MCF 10A (cell line): Measurements from ENCODE around the gene PAQR4. TPM values are rescaled to one million over a fixed set of nuclear protein-coding genes. Genes with fewer than 3 reads are reported as not detected.

ENCODE experiments used
- BruUV-seq: library from RNA; stranded (reverse); fragments of 400-500 nt; replicated peaks from 2 replicates; lab custom pipeline; 2021; lab: Mats Ljungman, UMichigan
- CTCF ChIA-PET: fragments of 300-600 bp; sonication (Branson Sonifier 250); formaldehyde crosslinking; extraction: SDS; loops from one replicate; lab custom pipeline; 2021; ENCODE audit warnings: antibody characterized with exemption, inconsistent platforms; lab: Yijun Ruan, JAX
- POLR2A ChIA-PET: fragments of 300-600, 350-650 bp; sonication (Branson Sonifier 250); formaldehyde crosslinking; extraction: SDS; loops from one replicate; lab custom pipeline; 2020; ENCODE audit warnings: antibody characterized with exemption, inconsistent platforms; lab: Yijun Ruan, JAX
- DNase-seq: peaks from one replicate; pipeline ENCODE4 v3.0.0-alpha.2; 2018; ENCODE audit not compliant: unreplicated experiment
- H3K27ac Mint-ChIP-seq: one replicate; pipeline ENCODE4 v1.8.0; 2022; ENCODE audit warnings: mild to moderate bottlenecking, low read depth, mixed read lengths; ENCODE audit not compliant: unreplicated experiment
- H3K27me3 Mint-ChIP-seq: one replicate; pipeline ENCODE4 v1.8.0; 2022; ENCODE audit warnings: mixed read lengths; ENCODE audit not compliant: insufficient read depth, unreplicated experiment
- H3K36me3 Mint-ChIP-seq: one replicate; pipeline ENCODE4 v1.8.0; 2022; ENCODE audit warnings: mild to moderate bottlenecking, moderate library complexity, mixed read lengths; ENCODE audit not compliant: insufficient read depth, unreplicated experiment
- H3K4me1 Mint-ChIP-seq: one replicate; pipeline ENCODE4 v1.8.0; 2022; ENCODE audit warnings: mixed read lengths; ENCODE audit not compliant: insufficient read depth, unreplicated experiment
- H3K4me3 Mint-ChIP-seq: one replicate; pipeline ENCODE4 v1.8.0; 2022; ENCODE audit warnings: mild to moderate bottlenecking, moderate library complexity, mixed read lengths; ENCODE audit not compliant: unreplicated experiment
- H3K9me3 Mint-ChIP-seq: one replicate; pipeline ENCODE4 v1.8.0; 2022; ENCODE audit warnings: mixed read lengths; ENCODE audit not compliant: unreplicated experiment
- intact Hi-C: fragments of 100-400 bp; cut with micrococcal nuclease; formaldehyde crosslinking; loops from 2 replicates; pipeline ENCODE4 v1.14.1; 2022
- total RNA-seq: library from RNA; stranded (reverse); gene quantifications from 2 replicates; pipeline ENCODE4 v1.2.3, GENCODE V29; 2022
- TF ChIP-seq, protein P1 (sequence below): fragments of 200-600 bp; IDR thresholded peaks from one replicate; pipeline ENCODE4 v1.8.0; 2022; ENCODE audit warnings: antibody characterized with exemption, mild to moderate bottlenecking; ENCODE audit not compliant: unreplicated experiment

Gene PAQR4
- total RNA-seq, 1 experiment from 2014 or later = 7.9 TPM

DNA sequence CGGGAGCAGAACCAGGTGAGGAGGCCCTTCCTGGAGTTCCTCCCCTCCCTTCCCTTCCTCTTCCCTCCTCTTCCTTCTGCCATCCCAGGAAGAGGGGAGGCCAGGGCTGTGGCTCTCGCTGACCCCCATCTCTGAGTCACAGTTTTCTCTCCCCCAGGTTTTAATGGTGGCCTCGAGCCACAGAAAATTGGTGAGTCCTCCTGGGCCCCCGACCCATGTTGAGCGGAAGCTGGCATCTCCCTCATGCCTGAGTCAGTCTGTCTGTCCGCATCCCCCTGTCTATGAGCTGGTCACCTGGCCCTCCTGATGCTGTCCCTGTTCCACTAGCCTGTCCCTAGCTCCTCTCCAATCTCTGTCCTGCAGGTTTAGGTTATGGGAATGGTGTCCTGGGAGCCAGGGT is 30.8 kb downstream of the PAQR4 start:
- Mint-ChIP-seq H3K9me3 (no peaks in the 10 kb centered on the region), H3K27me3 (no peaks in the 10 kb centered on the region), H3K4me3 (no peak overlapping the region), H3K4me1 (no peaks in the 10 kb centered on the region), H3K27ac (no peak overlapping the region), H3K36me3 (no peaks in the 10 kb centered on the region)
- POLR2A ChIA-PET = interaction anchor here (1.3 kb wide), 1 partner anchor 20 kb away, joined by 3 read pairs; the partner anchor contains the start of gene TNFRSF12A
- DNase-seq = no peak
- TF ChIP-seq, protein P1, sequence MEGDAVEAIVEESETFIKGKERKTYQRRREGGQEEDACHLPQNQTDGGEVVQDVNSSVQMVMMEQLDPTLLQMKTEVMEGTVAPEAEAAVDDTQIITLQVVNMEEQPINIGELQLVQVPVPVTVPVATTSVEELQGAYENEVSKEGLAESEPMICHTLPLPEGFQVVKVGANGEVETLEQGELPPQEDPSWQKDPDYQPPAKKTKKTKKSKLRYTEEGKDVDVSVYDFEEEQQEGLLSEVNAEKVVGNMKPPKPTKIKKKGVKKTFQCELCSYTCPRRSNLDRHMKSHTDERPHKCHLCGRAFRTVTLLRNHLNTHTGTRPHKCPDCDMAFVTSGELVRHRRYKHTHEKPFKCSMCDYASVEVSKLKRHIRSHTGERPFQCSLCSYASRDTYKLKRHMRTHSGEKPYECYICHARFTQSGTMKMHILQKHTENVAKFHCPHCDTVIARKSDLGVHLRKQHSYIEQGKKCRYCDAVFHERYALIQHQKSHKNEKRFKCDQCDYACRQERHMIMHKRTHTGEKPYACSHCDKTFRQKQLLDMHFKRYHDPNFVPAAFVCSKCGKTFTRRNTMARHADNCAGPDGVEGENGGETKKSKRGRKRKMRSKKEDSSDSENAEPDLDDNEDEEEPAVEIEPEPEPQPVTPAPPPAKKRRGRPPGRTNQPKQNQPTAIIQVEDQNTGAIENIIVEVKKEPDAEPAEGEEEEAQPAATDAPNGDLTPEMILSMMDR = no peak
- intact Hi-C loops = no loop called here
- BruUV-seq = no TSS peak
- CTCF ChIA-PET = interaction anchor here (9.6 kb wide), 1 partner anchor 29 kb away, joined by 121 read pairs; no protein-coding TSS in a partner anchor

GRCh38 chr16:3000540-3000939 is 31.4 kb downstream of the PAQR4 start:
- Mint-ChIP-seq H3K4me3 (no peak overlapping the region), H3K27ac (peak overlapping the region; percentile 67), H3K9me3 (no peaks in the 10 kb centered on the region), H3K36me3 (no peaks in the 10 kb centered on the region), H3K27me3 (no peaks in the 10 kb centered on the region), H3K4me1 (no peaks in the 10 kb centered on the region)
- no TSS peak for BruUV-seq
- intact Hi-C loops = no loop called here
- ChIA-PET CTCF (interaction anchor here (0.9 to 9.6 kb wide), 2 partner anchors 28 to 58 kb away, joined by 4 to 121 read pairs; no protein-coding TSS in a partner anchor), POLR2A (no interaction called here)
- no peak for DNase-seq
- TF ChIP-seq, protein P1 = no peak

DNA sequence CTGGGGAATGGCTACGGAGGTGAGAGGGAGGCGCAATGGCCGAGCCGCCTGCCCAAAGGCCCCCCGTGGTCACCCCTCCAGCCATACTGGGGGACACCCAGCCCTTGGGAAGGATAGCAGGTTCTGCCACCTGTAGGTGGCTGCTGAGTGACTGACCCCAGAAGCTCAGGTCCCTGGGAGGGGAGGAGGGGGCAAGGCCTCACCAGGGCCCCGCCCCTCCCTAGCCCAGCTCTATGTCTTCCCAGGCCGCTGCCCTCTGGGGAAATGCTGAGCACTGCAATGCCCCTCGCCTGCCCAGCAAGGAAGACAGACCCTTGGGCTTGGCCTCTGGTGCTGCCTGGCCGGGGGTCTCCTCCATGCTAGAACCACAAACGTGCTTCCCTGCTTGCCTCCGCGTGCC is 32.2 kb downstream of the PAQR4 start:
- H3K4me1 Mint-ChIP-seq = no peaks in the 10 kb centered on the region
- H3K4me3 Mint-ChIP-seq = no peak overlapping the region
- intact Hi-C loops = no loop called here
- H3K27ac Mint-ChIP-seq = no peak overlapping the region
- TF ChIP-seq, protein P1 = no peak
- DNase-seq = no peak
- no peaks in the 10 kb centered on the region for H3K27me3 Mint-ChIP-seq
- BruUV-seq = no TSS peak
- ChIA-PET POLR2A (interaction anchor here (1.7 kb wide), 1 partner anchor 89 kb away, joined by 3 read pairs; the partner anchor contains the start of gene FLYWCH1), CTCF (interaction anchor here (0.9 to 9.6 kb wide), 2 partner anchors 27 to 57 kb away, joined by 4 to 121 read pairs; no protein-coding TSS in a partner anchor)
- H3K9me3 Mint-ChIP-seq = no peaks in the 10 kb centered on the region
- H3K36me3 Mint-ChIP-seq = no peaks in the 10 kb centered on the region

- no TSS peak for BruUV-seq
- ChIA-PET POLR2A (interaction anchor here (0.7 to 2.2 kb wide), 12 partner anchors 12 to 957 kb away, joined by 3 to 41 read pairs (median 4); partner anchors contain the start of genes FLYWCH1, FLYWCH2, HCFC1R1 and THOC6), CTCF (interaction anchor here (0.6 to 9.6 kb wide), 14 partner anchors 10 to 786 kb away, joined by 3 to 121 read pairs (median 4); partner anchors contain the start of gene TNFRSF12A)
- Mint-ChIP-seq H3K27ac (no peak overlapping the region), H3K27me3 (no peaks in the 10 kb centered on the region), H3K4me3 (peak overlapping the region; percentile 60), H3K36me3 (no peaks in the 10 kb centered on the region), H3K9me3 (no peaks in the 10 kb centered on the region), H3K4me1 (no peaks in the 10 kb centered on the region)
- TF ChIP-seq, protein P1 = peak; percentile 33
- intact Hi-C loops = loop anchor here (1.0 kb wide), 2 partner anchors 17 to 25 kb away; partner anchors contain the start of gene TNFRSF12A
- DNase-seq = peak; percentile 99
These were observed 34.6 kb downstream of the PAQR4 start for GRCh38 chr16:3003582-3004270.
